Type B pancreatic cell (in vitro differentiated cells): Measurements from ENCODE around the gene ZNF275. TPM values are rescaled to one million over a fixed set of nuclear protein-coding genes. Genes with fewer than 3 reads are reported as not detected.

Experiments used
- DNase-seq: peaks from one replicate; pipeline ENCODE4 v3.0.0; 2021; ENCODE audit warnings: mixed read lengths; ENCODE audit not compliant: unreplicated experiment; ENCODE audit errors: extremely low spot score
- H3K27ac Mint-ChIP-seq: 2 replicates; pipeline ENCODE4 v1.8.0; 2021; ENCODE audit warnings: mild to moderate bottlenecking, mixed read lengths
- H3K27me3 Mint-ChIP-seq: 2 replicates; pipeline ENCODE4 v1.8.0; 2021; ENCODE audit warnings: mixed read lengths
- H3K36me3 Mint-ChIP-seq: 2 replicates; pipeline ENCODE4 v1.8.0; 2021; ENCODE audit warnings: mixed read lengths
- H3K4me1 Mint-ChIP-seq: one replicate; pipeline ENCODE4 v1.8.0; 2021; ENCODE audit warnings: mixed read lengths; ENCODE audit not compliant: unreplicated experiment
- H3K4me3 Mint-ChIP-seq: 2 replicates; pipeline ENCODE4 v1.8.0; 2021; ENCODE audit warnings: mild to moderate bottlenecking, mixed read lengths
- H3K9me3 Mint-ChIP-seq: 2 replicates; pipeline ENCODE4 v1.8.0; 2021; ENCODE audit warnings: mixed read lengths
- CTCF ChIP-seq: fragments of 200-600 bp; sonication (generic); conservative IDR thresholded peaks from 2 replicates; pipeline ENCODE4 v1.5.0; 2021; ENCODE audit warnings: antibody characterized with exemption, mild to moderate bottlenecking
- total RNA-seq: library from RNA; stranded (reverse); gene quantifications from 2 replicates; pipeline ENCODE4 v1.2.1, GENCODE V29; 2021; ENCODE audit warnings: low replicate concordance

The ZNF275 gene
- total RNA-seq, 1 donor from 2014 or later: 11.9 TPM

- TF ChIP-seq CTCF: no peak
- Mint-ChIP-seq H3K27ac (no peak overlapping the region), H3K9me3 (no peaks in the 10 kb centered on the region), H3K4me1 (peaks cover 4% of the 10 kb centered on the region), H3K36me3 (no peaks in the 10 kb centered on the region), H3K27me3 (no peaks in the 10 kb centered on the region), H3K4me3 (no peak overlapping the region)
- no peak for DNase-seq
Observed at GRCh38 chrX:153395613-153396319, 61.8 kb downstream of the ZNF275 start.

- H3K4me1 Mint-ChIP-seq: peaks cover 4% of the 10 kb centered on the region
Observed at GRCh38 chrX:153396320-153397195, 62.6 kb downstream of the ZNF275 start.

GRCh38 chrX:153397256-153397960, 63.5 kb downstream of the ZNF275 start:
- no peak overlapping the region for H3K27ac Mint-ChIP-seq
- DNase-seq: no peak
- H3K27me3 Mint-ChIP-seq: no peaks in the 10 kb centered on the region
- H3K4me1 Mint-ChIP-seq: peaks cover 4% of the 10 kb centered on the region
- no peaks in the 10 kb centered on the region for H3K36me3 Mint-ChIP-seq
- no peaks in the 10 kb centered on the region for H3K9me3 Mint-ChIP-seq
- TF ChIP-seq CTCF: no peak
- no peak overlapping the region for H3K4me3 Mint-ChIP-seq

More at GRCh38 chrX:153396320-153397195, 62.6 kb downstream of the ZNF275 start:
- H3K36me3 Mint-ChIP-seq: no peaks in the 10 kb centered on the region
- no peak for TF ChIP-seq CTCF
- no peak overlapping the region for H3K4me3 Mint-ChIP-seq
- H3K9me3 Mint-ChIP-seq: no peaks in the 10 kb centered on the region
- DNase-seq: no peak
- no peaks in the 10 kb centered on the region for H3K27me3 Mint-ChIP-seq
- no peak overlapping the region for H3K27ac Mint-ChIP-seq

- Mint-ChIP-seq H3K9me3 (peaks cover 8% of the 10 kb centered on the region), H3K4me3 (no peak overlapping the region), H3K4me1 (peaks cover 4% of the 10 kb centered on the region), H3K27ac (no peak overlapping the region), H3K27me3 (no peaks in the 10 kb centered on the region), H3K36me3 (no peaks in the 10 kb centered on the region)
- no peak for DNase-seq
- no peak for TF ChIP-seq CTCF
Observed at GRCh38 chrX:153398275-153398960, 64.5 kb downstream of the ZNF275 start.
